Hepatocyte (in vitro differentiated cells): ENCODE results near the gene IL17B. TPM values are rescaled to one million over a fixed set of nuclear protein-coding genes. Genes with fewer than 3 reads are reported as not detected.

ENCODE experiments used
- DNase-seq: peaks from one replicate; pipeline ENCODE4 v3.0.0-alpha.2; 2016; ENCODE audit warnings: low spot score
- H2AFZ ChIP-seq: fragments of 200-600 bp; sonication (generic); 2 replicates; pipeline ENCODE4 v1.6.0; 2016; ENCODE audit warnings: antibody characterized with exemption, mild to moderate bottlenecking
- H3K27ac ChIP-seq: fragments of 200-600 bp; sonication (generic); 2 replicates; pipeline ENCODE4 v1.5.1; 2016; ENCODE audit warnings: mild to moderate bottlenecking
- H3K27me3 ChIP-seq: fragments of 200-600 bp; sonication (generic); 2 replicates; pipeline ENCODE4 v1.6.1; 2016
- H3K36me3 ChIP-seq: fragments of 200-600 bp; sonication (generic); replicated peaks from 2 replicates; pipeline ENCODE4 v1.5.1; 2016; ENCODE audit warnings: low read depth; ENCODE audit not compliant: insufficient read depth
- H3K4me1 ChIP-seq: fragments of 200-600 bp; sonication (generic); 2 replicates; pipeline ENCODE4 v1.5.1; 2016; ENCODE audit warnings: mild to moderate bottlenecking, moderate library complexity; ENCODE audit not compliant: insufficient read depth
- H3K4me2 ChIP-seq: fragments of 200-600 bp; sonication (generic); 2 replicates; pipeline ENCODE4 v1.6.0; 2016
- H3K4me3 ChIP-seq: fragments of 200-600 bp; sonication (generic); 2 replicates; pipeline ENCODE4 v1.5.1; 2016; ENCODE audit warnings: mild to moderate bottlenecking
- H3K79me2 ChIP-seq: fragments of 200-600 bp; sonication (generic); 2 replicates; pipeline ENCODE4 v1.6.0; 2017; ENCODE audit warnings: mild to moderate bottlenecking
- H3K9me2 ChIP-seq: fragments of 200-600 bp; sonication (generic); replicated peaks from 2 replicates; pipeline ENCODE4 v1.6.0; 2017; ENCODE audit warnings: mild to moderate bottlenecking; ENCODE audit not compliant: insufficient read depth
- H3K9me3 ChIP-seq: fragments of 200-600 bp; sonication (generic); 2 replicates; pipeline ENCODE4 v1.5.1; 2016; ENCODE audit warnings: low read depth, mild to moderate bottlenecking
- H4K20me1 ChIP-seq: fragments of 200-600 bp; sonication (generic); 2 replicates; pipeline ENCODE4 v1.6.0; 2016; ENCODE audit warnings: mild to moderate bottlenecking; ENCODE audit not compliant: insufficient read depth, poor library complexity, severe bottlenecking
- EZH2 ChIP-seq: fragments of 200-600 bp; sonication (generic); IDR thresholded peaks from 2 replicates; pipeline ENCODE4 v1.6.1; 2016; ENCODE audit warnings: antibody characterized with exemption, mild to moderate bottlenecking, borderline replicate concordance
- EZH2phosphoT487 ChIP-seq: fragments of 200-600 bp; sonication (generic); IDR thresholded peaks from one replicate; pipeline ENCODE4 v1.6.1; 2018; ENCODE audit warnings: antibody characterized with exemption, mild to moderate bottlenecking, low read depth, moderate library complexity; ENCODE audit not compliant: unreplicated experiment, severe bottlenecking
- WGBS: methylation state at CpG from one replicate; pipeline ENCODE4 v1.1.6; 2016; ENCODE audit warnings: low lambda C conversion rate; ENCODE audit errors: missing lambda C conversion rate; 5-methylcytosine and 5-hydroxymethylcytosine counted together
- polyA plus RNA-seq: library from polyadenylated mRNA; unstranded; fragments of >200 nt; fragmentation: Nextera tagmentation; extraction: Ambion mirVana; gene quantifications from 2 replicates; pipeline ENCODE4 v1.2.1, GENCODE V29; 2016
- total RNA-seq: library from RNA; depleted of rRNA; stranded (reverse); fragments of >200 nt; gene quantifications from 2 replicates; pipeline ENCODE4 v1.2.3, GENCODE V29; 2014
- TF ChIP-seq, protein P1 (sequence below): fragments of 200-600 bp; sonication (generic); IDR thresholded peaks from 2 replicates; pipeline ENCODE4 v1.5.1; 2016; ENCODE audit warnings: antibody characterized with exemption, mild to moderate bottlenecking; ENCODE audit not compliant: poor library complexity

The IL17B gene
- total and polyA plus RNA-seq, 2 experiments from 2014 or later: not detected

DNA sequence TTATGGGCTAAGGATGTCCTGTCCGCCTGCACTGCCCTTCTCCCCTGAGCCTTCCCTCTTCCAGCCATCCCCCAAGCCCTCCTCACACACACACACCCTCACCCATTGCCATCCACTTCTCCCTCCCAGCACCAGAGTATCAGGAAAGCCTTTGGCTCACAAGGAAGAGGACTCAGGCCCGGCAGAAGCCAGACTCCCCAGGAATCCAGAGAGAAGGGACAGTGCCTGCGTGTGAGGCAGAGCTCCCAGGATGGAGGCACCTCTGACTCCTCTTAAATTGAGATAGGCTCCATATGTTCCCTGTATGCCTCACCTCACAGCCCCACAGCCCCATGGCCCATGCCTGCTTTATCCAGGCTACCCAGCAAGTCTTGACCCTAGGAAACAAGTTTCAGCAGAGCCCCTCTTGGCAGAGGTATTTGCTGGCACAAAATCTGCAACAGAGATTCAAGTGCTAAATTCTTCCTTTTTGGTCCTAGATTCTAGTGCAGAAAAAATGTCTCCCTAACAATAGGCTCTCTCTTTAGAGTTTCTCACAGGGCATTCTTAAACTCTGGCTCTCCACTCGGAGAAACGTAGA, 761 bp downstream of the IL17B start:
- H3K4me3 ChIP-seq: no peak overlapping the region
- no peak overlapping the region for H3K27ac ChIP-seq

DNA sequence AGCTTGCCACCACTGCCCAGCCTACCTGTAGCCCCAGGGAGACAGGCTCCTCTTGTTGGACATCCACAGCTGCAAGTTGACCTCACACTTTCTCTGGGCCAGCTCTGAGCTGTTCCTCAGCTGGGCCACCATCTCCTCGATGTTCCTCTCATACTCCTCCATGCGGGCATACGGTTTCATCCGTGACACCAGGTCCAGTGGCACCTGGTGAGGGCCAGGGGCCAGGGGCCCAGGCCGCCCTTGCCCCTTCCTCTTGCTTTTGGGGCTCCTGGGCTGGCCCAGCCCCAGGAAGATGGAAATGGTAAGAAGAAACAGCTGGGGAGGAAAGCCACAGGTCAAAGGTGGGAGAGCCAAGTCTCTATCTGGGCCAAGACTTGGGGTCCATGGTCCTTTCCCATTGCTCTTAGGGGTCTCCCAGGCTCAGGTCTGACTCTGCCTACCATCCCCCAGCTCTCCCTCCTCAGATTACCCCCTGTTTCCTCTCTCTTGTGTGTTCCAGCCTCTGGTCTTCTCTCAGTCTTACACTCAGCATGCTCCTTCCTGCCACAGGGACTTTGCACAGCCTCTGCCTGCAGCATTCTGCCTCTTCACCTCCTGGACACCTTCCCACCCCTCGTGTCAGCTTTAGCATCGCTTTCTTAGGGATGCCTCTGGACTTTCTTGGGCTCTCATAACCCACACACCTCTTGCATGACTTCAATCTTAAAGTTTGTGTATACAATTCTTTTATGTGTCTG, 2.2 kb downstream of the IL17B start:
- Histone ChIP-seq H3K4me3 (no peak overlapping the region), H4K20me1 (no peaks in the 10 kb centered on the region), H3K9me3 (no peaks in the 10 kb centered on the region), H3K4me2 (no peak overlapping the region), H3K27me3 (no peaks in the 10 kb centered on the region), H3K36me3 (no peaks in the 10 kb centered on the region), H3K9me2 (no peaks in the 10 kb centered on the region), H3K27ac (no peak overlapping the region), H3K79me2 (no peaks in the 10 kb centered on the region), H2AFZ (no peak overlapping the region), H3K4me1 (no peaks in the 10 kb centered on the region)
- TF ChIP-seq EZH2phosphoT487 (no peak), EZH2 (no peak)
- TF ChIP-seq, protein P1, sequence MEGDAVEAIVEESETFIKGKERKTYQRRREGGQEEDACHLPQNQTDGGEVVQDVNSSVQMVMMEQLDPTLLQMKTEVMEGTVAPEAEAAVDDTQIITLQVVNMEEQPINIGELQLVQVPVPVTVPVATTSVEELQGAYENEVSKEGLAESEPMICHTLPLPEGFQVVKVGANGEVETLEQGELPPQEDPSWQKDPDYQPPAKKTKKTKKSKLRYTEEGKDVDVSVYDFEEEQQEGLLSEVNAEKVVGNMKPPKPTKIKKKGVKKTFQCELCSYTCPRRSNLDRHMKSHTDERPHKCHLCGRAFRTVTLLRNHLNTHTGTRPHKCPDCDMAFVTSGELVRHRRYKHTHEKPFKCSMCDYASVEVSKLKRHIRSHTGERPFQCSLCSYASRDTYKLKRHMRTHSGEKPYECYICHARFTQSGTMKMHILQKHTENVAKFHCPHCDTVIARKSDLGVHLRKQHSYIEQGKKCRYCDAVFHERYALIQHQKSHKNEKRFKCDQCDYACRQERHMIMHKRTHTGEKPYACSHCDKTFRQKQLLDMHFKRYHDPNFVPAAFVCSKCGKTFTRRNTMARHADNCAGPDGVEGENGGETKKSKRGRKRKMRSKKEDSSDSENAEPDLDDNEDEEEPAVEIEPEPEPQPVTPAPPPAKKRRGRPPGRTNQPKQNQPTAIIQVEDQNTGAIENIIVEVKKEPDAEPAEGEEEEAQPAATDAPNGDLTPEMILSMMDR: no peak
- 98% methylated on average over 7 of the region's 7 CpGs for WGBS
- DNase-seq: no peak

More for the DNA sequence above, 761 bp downstream of the IL17B start:
- Histone ChIP-seq H2AFZ (no peak overlapping the region), H3K9me2 (no peaks in the 10 kb centered on the region), H3K4me1 (no peaks in the 10 kb centered on the region), H3K79me2 (no peaks in the 10 kb centered on the region), H3K36me3 (no peaks in the 10 kb centered on the region), H3K9me3 (no peaks in the 10 kb centered on the region), H4K20me1 (no peaks in the 10 kb centered on the region), H3K4me2 (no peak overlapping the region), H3K27me3 (no peaks in the 10 kb centered on the region)
- WGBS: 77% methylated on average over 5 of the region's 5 CpGs
- TF ChIP-seq EZH2 (no peak), EZH2phosphoT487 (no peak)
- TF ChIP-seq, protein P1: no peak
- no peak for DNase-seq

DNA sequence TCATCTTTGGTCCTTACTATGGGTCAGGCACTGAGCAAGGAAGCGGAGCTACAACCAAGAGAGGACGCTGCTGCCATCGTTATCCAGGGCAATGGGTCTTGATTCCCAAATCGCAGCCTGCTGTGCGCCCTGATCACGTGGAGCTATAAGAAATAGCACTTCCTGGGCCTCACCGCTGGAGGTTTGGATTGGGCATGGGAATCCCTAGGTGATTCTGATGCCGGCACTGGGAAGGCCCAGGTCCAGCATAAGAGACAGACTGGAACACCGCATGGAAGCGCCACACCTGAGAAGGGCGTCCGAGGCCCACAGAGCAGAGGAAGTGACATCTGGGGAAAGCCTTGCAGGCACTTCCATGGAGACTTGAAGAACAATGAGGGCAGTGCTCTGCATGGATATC, 3.0 kb downstream of the IL17B start:
- H2AFZ ChIP-seq: no peak overlapping the region
- H3K4me1 ChIP-seq: no peaks in the 10 kb centered on the region
- no peaks in the 10 kb centered on the region for H3K79me2 ChIP-seq
- H3K4me3 ChIP-seq: no peak overlapping the region
- H3K4me2 ChIP-seq: no peak overlapping the region
- H4K20me1 ChIP-seq: no peaks in the 10 kb centered on the region
- H3K36me3 ChIP-seq: no peaks in the 10 kb centered on the region
- whole genome bisulfite sequencing: 95% methylated on average over 12 of the region's 12 CpGs
- H3K9me3 ChIP-seq: no peaks in the 10 kb centered on the region
- no peak for TF ChIP-seq EZH2
- H3K27me3 ChIP-seq: no peaks in the 10 kb centered on the region
- no peak overlapping the region for H3K27ac ChIP-seq
- H3K9me2 ChIP-seq: no peaks in the 10 kb centered on the region
- no peak for DNase-seq

DNA sequence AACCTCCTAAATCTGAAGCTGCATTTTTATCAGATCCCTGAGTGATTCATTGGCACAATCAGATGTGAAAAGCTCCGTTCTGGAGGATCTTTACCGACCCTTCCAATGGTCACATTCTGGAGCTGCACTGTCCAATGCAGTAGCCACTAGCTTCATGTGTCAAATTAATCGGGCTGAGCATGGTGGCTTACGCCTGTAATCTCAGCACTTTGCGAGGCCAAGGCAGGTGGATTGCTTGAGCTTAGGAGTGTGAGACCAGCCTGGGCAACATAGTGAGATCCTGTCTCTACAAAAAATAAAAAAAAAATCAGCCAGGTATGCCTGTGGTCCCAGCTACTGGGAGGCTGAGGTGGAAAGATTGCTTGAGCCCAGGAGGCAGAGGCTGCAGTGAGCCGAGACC, 3.7 kb downstream of the IL17B start:
- Histone ChIP-seq H3K9me2 (no peaks in the 10 kb centered on the region), H2AFZ (no peak overlapping the region), H3K9me3 (no peaks in the 10 kb centered on the region), H3K27me3 (no peaks in the 10 kb centered on the region), H3K4me3 (no peak overlapping the region), H3K4me2 (no peak overlapping the region), H3K27ac (no peak overlapping the region), H3K79me2 (no peaks in the 10 kb centered on the region), H3K4me1 (no peaks in the 10 kb centered on the region), H3K36me3 (no peaks in the 10 kb centered on the region), H4K20me1 (no peaks in the 10 kb centered on the region)
- TF ChIP-seq EZH2 (no peak), EZH2phosphoT487 (no peak)
- TF ChIP-seq, protein P1: no peak
- no peak for DNase-seq
- 89% methylated on average over 6 of the region's 6 CpGs for WGBS
